Globus pallidus (tissue), 1 donor: ENCODE data around the gene KIAA1549.

Experiments
- DNase-seq: peaks from one replicate; pipeline ENCODE4 v3.0.0-alpha.2; 2015; ENCODE audit warnings: low spot score

KIAA1549 gene

DNA sequence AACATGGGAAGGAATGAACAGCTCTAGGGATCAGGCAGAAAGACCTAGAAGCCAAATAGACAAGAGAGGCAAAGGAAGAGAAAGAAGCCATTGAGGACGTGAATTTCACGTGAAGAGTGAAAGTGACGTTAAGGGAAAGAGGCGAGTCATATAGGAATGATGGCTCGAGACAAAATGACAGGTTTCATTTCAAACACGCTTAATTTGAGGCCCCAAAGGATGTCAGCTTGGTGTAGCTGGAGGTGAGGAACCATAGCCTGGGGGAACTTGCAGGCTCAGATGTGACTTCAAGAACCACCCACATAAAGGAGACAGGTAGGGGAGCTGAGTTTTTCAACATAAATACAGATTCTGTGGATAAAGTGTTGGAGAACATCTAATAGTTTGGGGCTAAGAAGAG, 98.9 kb downstream of the KIAA1549 start:
- DNase-seq: no peak

DNA sequence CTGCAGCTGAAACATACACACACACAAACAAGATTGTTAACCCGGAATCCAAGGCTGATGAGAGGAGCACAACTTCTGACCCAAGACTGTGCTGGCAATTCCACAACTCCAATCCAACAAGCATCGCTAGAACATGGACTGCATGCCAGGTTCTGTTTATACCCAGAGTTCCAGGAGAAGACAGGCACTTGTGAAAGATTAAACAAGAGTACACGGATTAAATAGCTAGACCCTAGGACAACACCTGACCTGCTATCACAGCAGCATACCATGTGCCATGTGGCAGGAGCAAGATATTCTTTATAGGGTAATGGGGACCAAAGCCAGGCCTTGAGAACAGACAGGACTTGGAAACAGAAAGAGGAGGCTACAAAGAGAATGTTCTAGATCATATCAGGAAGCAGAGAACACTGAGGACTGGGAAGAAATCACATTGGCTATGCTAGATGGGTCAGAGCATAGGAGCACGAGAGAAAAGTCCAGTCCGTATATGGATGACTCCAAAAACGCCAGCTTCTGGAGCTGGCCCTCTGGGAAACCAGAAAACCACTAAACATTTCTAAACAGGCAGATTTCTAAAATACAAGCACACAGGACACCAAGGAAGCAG, 99.5 kb downstream of the KIAA1549 start:
- DNase-seq: no peak

DNA sequence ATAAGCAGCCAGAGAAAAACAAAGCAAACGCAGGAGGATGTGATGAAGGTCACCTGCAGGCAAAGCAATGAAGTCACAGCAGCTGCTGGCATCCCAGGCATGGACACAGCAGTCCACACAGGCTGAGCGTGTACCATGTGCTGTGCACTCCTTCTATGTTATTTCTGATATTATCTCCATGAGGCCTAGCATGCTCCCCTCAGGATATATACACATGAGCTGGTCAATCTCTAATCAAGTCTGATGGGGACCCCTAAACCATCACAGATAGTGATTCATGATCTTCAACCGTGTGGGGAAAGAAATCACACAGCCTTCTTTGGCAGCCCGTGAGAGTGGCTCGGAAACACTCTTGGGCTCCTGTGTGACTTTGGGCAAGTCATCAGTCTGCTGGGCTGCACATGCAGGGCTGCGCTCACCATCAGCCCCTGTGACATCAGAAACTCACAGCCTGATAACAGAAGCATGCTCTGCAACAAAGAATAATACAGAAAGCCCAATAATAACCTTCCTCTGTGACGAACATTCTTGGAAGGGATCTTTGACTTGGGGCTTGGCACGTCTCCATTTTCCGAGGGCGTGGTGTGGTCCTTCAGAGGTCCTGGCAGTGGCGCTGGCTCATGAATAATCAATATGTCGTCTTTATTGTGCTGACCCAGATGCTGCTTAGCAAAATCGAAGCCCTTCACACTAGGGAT, 100.2 kb downstream of the KIAA1549 start:
- no peak for DNase-seq

DNA sequence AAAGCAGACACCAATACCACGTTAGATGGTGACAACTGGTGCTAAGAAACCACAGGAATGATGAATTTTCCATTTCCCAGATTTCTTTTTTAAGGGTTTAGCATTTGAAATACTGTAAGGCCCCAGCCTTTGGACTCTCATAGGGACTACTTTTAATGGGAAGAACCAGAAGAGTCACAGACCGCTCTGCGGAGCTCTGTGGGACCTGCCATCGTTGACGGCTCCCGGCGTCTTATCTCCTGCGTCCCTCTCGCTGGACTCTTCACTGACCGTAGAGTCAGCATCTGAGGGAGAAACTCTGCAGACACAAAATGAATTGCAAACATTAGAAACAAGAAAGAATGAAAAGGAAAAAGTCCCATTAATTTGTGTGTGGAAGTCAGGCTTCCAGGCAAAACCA, 101.8 kb downstream of the KIAA1549 start:
- DNase-seq: no peak

DNA sequence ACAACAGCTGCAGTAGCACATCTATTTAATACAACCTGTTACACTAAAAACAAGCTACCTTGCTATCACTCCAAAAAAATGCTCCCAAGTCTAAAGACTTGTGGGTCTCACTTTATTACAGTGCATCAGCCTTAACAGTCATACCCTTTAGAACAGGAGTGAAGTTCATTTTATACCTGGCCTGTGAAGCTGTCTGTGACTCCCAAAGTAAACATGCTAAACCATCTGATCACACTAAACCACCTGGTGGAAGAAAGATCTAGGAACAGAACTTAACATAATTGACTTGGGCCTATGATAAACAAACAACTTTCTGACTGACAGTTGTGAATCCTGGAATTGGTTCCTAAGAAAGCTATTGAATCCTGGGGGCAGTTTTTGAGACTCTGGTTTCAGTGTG, 102.3 kb downstream of the KIAA1549 start:
- no peak for DNase-seq

DNA sequence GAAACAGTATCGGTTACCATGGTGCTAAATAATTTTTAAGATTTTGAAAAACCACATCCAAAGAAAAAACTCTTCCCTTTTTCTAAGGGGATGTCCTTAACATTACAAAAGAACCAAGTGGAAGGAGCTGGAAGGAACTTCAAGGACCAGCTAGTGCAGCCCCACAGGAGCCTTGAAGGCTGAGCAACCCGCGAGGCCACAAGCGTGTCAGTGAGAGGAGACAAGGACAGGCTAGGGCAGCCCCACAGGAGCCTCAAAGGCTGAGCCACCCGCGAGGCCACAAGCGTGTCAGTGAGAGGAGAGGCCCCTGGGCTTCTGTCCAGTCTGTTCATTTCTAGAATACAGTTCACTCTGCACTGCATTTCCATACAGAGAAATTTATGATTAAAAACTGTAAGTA, 103.1 kb downstream of the KIAA1549 start:
- DNase-seq: no peak

DNA sequence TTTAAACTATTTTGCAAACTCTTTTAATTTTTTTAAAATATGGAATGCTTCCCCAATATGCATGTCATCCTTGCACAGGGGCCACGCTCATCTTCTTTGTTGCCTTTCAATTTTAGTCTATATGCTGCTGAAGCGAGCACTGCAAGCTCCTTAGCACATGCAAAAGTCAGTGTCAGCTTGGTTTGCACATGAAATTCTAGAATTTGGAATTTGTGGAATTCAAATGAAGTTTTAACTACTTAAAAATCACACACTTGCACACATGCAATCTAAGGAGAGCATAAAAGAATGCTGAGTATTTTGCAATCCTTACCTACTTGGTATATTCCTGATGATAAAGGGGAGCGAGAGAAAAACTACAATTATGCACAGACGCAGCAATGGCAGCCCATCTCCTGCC, 104.9 kb downstream of the KIAA1549 start:
- no peak for DNase-seq

DNA sequence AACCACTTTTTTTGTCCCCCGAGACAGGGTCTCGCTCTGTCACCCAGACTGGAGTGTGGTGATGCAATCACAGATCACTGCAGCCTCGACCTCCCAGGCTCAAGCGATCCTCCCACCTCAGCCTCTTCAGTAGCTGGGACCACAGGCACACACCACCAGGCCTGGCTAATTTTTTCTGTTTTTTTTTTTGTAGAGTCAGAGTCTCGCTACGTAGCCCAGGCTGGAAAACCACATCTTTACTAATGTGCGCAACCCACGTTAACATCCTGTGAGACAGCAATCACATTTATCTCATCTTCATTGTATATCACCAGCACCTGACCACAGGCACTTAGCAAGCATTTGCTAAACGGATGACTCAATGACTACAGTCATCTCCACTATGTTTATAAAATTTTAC, 105.4 kb downstream of the KIAA1549 start:
- no peak for DNase-seq

DNA sequence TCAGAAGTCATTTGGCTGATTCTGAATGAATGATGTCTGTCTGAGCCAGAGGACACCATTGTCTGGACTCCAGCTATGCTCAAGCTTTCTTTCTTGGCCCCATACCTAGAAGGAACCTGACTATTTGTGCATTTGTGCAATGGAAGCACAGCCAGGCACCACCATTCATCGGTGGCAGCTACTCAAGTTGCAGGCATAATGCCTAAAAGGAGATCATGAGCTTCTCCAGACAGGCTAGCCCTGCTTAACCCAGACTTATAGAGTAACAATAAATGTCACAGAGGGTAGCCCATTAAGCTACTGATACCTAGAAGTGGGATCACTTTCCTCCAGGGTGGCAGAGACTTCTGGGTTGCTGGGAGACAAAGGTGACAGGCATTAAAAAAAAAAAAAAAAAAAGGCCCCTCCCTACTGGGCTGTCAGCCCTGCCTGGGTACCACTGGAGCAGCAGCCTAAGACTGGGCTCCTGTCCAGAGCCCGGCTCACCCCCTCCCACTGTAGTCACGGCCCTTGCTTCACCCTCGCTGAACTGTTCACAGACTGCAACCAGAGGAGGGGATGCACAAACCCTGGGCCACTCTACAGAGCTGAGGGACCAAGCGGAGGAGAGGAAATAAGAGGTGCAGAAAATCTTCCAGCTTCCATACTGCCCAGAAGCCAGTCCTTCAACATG, 107.8 kb downstream of the KIAA1549 start:
- no peak for DNase-seq

DNA sequence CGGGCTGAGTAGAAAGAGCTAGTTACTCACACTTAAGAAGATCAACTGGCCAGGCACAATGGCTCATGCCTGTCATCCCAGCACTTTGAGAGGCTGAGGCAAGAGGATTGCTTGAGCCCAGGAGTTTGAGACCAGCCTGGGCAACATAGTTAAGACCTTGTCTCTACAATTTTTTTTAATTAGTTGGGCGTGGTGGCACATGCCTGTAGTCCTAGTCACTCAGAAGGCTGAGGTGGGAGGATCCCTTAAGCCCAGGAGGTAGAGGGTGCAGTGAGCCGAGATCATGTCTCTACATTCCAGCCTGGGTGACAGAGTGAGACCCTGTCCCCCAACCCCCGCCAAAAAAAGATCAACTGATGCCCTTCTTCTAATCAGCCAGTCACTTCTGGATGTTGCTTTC, 108.6 kb downstream of the KIAA1549 start:
- DNase-seq: no peak

DNA sequence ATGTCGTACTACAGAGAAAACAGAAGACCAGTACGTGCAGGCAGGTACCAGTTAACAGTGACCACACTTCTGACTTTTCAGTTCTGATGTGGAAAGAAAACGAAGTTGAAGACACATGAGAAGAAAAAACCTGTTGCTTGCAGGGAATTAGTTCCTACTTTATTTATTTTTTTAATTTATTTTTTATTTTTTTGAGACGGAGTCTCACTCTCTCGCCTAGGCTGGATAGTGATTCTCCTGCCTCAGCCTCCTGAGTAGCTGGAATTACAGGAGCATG, 109.4 kb downstream of the KIAA1549 start:
- DNase-seq: no peak

DNA sequence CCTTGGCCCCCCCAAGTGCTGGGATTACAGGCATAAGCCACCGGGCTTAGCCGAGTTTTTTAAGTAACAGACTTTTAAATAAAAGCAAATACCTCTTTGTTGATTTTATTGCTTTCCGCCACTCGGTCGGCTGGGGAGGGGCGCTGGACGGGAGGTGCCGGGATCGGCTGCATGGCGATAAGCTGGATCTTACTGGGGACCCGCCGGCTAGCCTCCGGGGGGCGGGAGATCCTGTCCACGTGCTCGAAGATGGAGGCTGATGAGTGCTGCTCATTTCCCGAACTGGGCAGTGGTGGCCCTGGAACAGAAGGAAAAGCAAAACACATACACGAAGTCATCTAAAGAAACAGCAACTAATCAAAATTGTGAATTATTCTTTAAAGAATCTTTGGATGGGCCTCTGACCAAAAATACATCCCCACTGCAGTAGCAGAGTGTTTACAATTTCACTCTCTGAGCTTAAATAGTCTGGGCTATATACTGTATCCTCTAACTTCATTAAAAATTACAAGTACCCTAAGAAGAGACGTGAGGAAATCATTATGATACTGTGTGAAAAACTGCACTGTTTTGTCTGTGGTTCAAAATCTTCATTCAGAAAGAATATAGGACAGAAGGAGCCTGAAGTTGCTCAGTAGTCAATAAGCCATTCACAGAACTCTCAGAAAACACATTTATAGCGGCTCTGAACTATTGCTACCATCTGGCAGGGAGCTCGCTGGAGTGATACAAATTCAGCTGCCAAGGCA, 110.0 kb downstream of the KIAA1549 start:
- no peak for DNase-seq

DNA sequence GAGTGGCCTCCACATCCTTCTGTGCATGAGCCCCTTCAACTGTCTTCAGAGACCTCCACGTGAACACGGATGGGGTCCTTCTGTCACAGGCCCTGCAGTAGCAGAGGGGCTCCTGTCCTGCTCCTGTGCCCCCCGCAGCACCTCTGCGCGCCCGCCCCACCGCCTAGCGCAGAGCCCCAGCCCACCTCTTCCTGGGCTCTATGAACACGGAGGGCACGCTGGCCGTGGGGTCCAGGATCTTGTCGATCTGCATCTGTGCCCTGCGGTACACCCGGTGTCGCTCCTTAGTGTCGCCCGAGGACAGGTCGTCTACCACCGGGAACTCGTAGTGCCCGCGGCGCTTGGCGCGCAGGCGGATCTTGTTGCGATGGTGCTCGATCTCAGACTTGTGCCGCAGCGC, 111.8 kb downstream of the KIAA1549 start:
- DNase-seq: no peak

DNA sequence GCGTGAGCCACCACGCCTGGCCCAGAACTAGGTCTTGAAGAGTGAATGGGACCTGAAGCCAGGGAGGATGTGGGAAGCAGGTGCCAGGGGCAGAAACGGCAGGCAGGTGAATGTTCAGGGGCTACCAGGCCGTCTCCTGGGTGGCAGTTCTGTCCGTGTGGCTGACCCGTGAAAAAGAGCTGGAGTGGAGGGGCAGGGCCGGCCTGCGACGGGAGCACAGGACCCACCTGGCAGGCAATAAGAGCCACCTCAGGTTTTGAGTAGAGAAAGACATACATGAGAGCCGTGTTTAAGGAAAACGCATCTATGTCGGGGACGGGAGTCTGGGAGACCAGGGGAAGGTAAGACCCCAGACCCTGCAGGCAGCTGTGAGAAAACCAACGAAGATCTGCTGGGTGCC, 112.5 kb downstream of the KIAA1549 start:
- DNase-seq: no peak

DNA sequence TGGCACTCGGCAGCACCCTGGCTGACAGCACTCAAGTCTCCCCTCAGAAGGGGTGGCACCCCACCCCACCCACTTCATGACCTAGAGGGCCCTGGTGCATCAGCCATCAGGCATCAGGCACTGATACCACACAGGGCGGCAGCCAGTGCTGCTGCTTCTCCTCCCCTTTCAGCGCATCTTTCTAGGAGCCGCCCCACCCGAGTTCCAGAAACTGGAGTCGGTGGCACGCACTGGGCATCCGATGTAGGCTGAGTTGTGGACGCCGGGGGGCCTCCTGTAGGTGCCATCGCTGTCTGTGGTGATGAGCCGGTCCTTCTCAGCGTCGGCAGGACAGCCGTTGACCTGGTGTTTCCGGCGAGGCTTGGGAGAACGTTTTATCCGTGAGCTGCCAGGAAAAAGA, 113.4 kb downstream of the KIAA1549 start:
- DNase-seq: no peak

DNA sequence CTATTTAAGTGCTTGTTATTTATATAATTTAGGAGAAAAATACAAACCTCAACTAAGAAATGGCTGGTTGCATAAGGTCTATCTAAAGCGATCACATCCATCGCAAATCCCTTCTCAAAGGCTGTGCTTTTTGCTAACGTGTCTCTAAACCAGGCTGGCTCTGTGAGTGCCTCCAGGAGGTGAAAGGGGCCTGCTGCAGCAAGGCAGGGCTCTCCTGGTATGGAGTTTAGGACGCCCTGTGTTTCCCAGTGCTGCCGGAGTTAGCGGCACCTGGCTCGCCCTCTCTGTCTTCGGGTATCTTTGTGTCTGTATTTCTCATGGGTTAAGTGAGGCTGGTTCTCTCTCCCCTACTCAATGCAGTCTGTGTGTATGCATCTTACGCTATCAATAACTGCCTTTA, 114.8 kb downstream of the KIAA1549 start:
- no peak for DNase-seq

DNA sequence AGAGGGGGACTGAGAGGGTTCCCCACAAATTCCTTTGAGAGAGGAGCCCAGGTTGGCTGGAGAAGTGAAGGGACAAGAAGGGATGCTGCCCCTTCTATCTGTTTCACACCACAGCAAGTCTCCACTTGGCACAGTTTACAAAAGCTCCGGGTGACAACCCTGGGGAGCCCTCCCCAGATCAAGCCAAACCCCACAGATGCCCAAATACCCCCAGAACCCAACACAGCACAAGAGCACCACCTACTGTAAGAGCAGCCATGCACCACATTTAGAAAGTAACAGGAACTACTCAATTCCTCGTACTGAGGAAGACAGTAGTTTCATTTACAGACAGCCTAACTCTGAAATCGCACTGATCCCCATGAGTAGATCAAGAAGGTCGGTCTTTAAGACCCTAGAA, 115.3 kb downstream of the KIAA1549 start:
- DNase-seq: no peak

DNA sequence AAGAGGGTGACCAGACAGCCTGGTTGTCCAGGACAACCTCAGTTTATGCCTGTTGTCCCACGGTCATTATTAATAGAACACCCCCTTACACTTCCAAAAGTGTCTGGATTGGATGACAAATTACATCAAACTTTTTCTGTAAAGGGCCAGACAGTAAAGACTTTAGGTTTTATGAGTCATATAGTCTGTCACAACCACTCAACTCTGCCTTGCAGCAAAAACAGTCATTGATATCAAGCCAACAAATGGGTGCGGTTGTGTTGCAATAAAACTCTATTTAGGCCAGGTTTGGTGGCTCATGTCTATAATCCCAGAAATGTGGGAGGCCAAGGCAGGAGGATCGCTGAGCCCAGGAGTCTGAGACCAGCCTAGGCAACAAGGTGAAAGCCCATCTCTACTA, 116.5 kb downstream of the KIAA1549 start:
- DNase-seq: no peak

DNA sequence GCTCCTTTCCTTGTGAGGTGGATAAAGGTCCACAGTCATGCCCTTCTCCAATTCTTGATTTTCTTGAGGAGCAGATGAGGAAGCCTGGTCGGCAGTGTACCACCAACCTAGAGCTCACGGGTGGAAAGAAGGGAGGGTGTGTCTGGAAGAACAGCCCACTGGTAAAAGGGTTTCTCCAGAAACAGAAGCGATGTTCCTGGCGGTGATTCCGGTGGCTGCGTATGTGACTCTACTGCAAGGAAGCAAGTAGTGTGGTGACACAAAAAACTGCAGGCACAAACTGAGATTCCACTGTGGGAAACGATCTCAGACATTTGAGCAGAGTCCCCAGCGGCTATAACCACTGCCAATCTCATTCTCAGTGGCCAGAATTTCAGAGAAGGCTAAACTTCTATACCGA, 117.3 kb downstream of the KIAA1549 start:
- no peak for DNase-seq

DNA sequence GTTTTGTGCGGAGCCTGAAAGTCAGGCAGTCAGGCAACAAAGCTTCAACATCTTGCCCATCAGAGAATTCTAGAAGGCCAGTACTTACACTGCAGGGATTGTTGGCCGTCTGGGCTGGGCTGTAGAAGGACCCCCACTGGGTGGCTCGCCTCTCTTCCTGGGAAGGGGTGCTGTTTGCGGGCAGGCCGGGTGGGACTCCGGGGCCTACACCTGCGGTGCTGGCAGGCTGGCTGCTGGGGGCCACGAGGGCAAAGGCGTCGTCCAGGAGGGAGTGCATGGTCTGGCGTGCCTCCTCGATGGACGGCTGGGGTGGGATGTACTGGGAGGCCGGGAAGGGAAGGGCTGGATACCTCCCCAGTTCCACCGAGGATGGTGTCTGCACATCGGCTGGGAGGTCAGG, 120.1 kb downstream of the KIAA1549 start:
- no peak for DNase-seq

DNA sequence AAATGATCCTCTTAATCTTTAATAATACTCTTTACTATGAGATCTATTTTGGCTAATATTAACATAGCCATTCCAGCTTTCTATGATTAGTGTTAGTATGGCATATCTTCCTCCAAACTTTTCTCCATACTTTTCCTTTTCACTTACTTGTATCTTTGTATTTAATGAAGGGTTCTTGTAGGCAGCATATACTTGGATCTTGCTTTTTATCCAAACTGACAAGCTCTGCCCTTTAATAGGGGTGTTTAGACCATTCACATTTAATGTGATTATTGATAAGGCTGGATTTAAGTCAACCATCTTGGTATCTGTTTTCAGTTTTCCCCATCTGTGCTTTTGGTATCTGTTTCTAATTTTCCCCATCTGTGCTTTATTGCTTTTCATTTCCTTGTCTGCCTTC, 123.5 kb downstream of the KIAA1549 start:
- no peak for DNase-seq

DNA sequence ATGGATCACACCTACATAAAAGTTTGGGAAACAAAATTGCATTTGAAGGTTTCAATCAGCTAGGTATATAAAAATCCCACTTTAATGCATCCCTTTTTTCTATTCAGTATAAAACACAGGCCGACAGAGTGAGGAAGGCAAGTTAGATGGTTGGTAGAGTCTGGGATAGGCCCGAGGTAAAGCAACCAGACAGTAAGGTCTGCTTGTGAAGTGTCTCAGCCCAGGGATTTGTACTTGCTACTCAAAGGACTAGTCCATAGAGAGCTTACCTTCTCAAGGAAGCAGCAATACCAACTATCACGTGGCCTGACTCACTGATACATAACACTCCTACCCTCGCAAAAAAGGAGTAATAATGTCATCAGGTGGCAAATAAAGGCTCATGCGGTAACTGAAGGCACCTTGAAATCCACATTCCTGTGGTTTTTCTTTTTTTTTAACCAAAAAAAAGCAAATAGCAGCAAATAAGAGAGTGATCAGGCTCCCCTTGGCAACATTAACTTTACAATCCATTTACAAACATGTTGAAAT, 127.0 kb downstream of the KIAA1549 start:
- DNase-seq: no peak

DNA sequence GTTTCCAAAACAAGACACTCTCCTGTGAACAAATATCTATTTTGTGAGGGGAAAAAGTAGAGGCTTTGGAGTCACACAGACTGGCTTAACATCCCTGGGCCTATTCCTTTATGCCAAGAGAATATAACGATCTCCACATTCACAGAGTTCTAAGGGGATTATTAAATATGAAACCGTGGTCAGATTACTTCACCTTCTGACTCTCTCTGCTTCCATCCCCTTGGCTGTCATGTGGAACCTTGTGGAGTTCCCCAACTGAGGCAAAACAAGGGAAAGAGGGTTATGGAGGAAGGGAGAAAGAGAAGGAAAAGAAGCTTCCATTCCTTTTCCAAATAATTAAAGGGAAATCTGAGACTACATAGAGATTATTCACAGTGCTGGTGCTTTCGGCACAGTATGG, 127.7 kb downstream of the KIAA1549 start:
- DNase-seq: no peak
